ENCODE results near the gene FAM110A.

GRCh38 chr20:840858-841567 is 7.5 kb downstream of the FAM110A start:
- TF ChIP-seq RFX5 (IDR thresholded peaks at IDR 0.05) (no peak), REST (IDR thresholded peaks at IDR 0.05) (no peak), EHMT2 (IDR thresholded peaks at IDR 0.05; ENCODE audit: low read depth) (no peak), CTCF (IDR thresholded peaks at IDR 0.05) (no peak), POLR2A (IDR thresholded peaks at IDR 0.05; ENCODE audit: low read length) (no peak), ZNF302 (CRISPR knock-in tag; IDR thresholded peaks at IDR 0.05) (no peak), MAFK (IDR thresholded peaks at IDR 0.05; ENCODE audit: partially characterized antibody) (no peak), MAX (IDR thresholded peaks at IDR 0.05) (no peak), FOXS1 (CRISPR knock-in tag; IDR thresholded peaks at IDR 0.05) (no peak), CBX2 (IDR thresholded peaks at IDR 0.05; ENCODE audit: borderline replicate concordance, low read depth) (no peak), SREBF2 (IDR thresholded peaks at IDR 0.05) (no peak), EP300 (IDR thresholded peaks at IDR 0.05) (no peak), MYC (IDR thresholded peaks at IDR 0.05; ENCODE audit: borderline replicate concordance, low read length) (no peak)
